Transverse colon (tissue), 4 donors: ENCODE measurements around the gene MAPRE2.

Experiments used
- CTCF ChIP-seq, 5 experiments: fragments of 200-600 bp in 3 of 5; fragments of 450-650 bp in 2 of 5; sonication (generic) in 3 of 5; IDR thresholded peaks; 1 replicate in 2 of 5; 2 replicates in 3 of 5; pipeline ENCODE4 v1.5.1; 2016 to 2017; ENCODE audit warnings: antibody characterized with exemption in 5 of 5, inconsistent platforms in 3 of 5, mild to moderate bottlenecking in 2 of 5, moderate library complexity in 1 of 5
- POLR2A ChIP-seq: fragments of 450-650 bp; IDR thresholded peaks from one replicate; pipeline ENCODE4 v1.6.1; 2016; ENCODE audit warnings: antibody characterized with exemption, mild to moderate bottlenecking, moderate library complexity
- POLR2AphosphoS5 ChIP-seq, 3 donors: sonication (generic); formaldehyde crosslinking; IDR thresholded peaks; one replicate each; pipeline ENCODE4 v1.6.1; 2016; ENCODE audit warnings: antibody characterized with exemption in 3 of 3

GRCh38 chr18:35077937-35078336 lies 36.7 kb downstream of the MAPRE2 start:
- TF ChIP-seq POLR2AphosphoS5 (IDR thresholded peaks at IDR 0.05) (no peak), CTCF (IDR thresholded peaks at IDR 0.05) (no peak), POLR2A (no peak)
